Hepatic stellate cell (primary cell): ENCODE data around the gene SCAP.

Experiments
- DNase-seq: peaks from one replicate; pipeline ENCODE4 v3.0.0; 2011; ENCODE audit warnings: low spot score

SCAP gene

DNA sequence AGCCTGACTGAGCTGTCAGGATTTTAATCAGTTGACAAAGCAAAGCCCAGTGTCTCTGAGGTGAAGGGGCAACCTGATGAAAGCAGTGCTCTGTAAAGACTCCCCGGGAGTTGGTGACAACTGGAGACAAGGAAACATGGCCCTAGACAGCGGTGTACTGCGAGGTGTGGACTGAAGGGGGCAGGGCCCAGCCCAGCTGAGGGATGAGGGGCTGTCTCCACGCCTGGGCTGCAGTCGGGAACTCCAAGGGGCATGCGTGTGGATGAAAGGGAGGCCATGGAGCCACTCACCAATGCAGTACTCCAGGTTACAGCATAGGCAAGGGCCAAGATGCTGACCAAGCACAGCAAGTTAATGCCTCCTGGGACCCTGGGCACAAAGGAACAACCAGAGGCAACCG, 45.1 kb downstream of the SCAP start:
- DNase-seq: no peak

DNA sequence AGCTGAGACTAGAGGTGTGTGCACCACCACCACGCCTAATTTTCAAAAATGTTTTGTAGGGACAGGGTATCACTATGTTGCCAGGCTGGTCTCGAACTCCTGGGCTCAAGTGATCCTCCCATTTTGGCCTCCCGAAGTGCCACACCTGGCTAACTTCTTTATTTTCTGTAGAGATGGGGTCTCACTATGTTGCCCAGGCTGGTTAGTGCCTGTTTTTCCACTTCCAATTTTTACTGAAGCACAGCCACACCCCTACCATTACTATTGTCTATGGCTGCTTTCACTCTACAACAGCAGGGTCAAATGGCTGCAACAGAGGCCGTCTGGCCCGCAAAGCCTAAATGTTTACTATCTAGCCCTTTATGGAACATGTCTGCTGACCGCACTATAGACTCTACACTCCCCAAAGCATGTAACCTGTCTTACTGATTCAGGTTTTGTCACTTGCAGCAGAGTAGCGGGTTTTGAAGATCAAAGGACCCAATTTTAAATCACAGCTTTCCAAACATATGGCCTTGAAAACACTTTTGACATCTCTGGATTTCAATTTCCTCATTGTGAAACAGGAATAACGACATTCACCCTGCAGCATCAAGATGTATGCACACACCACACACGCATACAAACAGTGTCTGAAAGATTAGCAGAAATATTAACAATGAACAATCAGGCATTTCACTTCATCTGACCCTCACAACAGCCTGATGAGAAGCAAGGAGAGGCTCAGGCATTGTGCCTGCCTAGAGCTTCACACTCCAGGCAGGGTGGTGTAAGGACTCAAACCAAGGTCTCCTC, 46.1 kb downstream of the SCAP start:
- DNase-seq: no peak

DNA sequence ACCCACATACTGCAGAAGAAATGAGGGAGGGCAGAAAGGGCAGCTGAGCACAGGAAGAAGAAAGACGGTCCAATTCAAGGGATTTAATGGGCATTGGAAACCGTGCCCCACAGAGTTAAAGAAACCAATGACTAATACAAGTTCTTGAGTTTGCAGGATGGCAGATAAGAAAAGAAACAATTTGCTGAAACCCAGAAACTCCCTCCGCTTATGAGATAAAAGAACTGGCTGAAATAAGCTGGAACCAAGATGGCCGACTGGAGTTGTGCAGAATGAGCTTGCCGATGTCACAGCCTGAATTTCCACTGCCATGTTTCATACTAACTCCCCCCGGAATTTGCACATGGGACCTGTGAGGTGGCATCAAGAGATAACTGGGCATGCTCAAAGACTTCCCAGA, 47.1 kb downstream of the SCAP start:
- DNase-seq: no peak

DNA sequence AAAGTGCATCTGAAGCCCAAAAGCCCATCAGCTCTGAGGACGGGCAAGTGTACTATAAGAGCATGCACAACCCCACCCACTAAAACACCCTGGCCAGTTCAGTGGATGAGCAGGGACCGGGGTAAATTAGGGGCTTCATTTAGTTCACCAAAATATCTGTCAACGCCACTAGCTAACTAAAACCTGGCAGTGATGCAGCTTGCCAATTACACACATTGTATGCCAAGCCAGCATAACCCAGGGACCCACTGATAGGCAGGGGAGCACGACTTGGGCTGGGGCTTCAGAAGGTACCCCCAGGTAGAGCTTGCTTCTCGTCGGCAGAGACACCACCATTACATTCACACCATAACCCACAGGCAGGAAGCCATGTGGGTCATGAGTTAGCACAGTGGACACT, 47.9 kb downstream of the SCAP start:
- DNase-seq: no peak

DNA sequence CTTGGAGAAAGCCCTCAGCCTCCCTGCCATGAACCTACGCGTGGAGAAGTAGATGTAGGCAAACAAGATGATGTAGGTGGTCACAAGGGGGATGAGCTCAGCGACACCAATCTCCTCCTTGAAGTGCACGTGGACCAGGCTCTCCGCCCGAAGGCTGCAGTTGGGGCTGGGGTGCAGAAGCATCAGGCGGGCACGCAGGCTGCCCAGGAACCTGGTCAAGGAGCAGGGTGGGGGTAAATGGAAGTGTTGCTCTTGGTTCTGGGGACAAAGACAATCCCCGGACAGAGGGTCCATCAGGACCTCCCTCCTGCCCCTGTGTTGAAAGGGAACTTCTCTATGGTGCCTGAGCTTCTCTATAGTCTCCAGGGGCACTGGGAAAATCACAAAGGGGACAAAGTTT, 49.8 kb downstream of the SCAP start:
- DNase-seq: peak; percentile 2

- no peak for DNase-seq
Observed at GRCh38 chr3:47425383-47425778, 50.4 kb downstream of the SCAP start.

GRCh38 chr3:47424434-47425382, 51.0 kb downstream of the SCAP start:
- DNase-seq: peak; percentile 6

DNA sequence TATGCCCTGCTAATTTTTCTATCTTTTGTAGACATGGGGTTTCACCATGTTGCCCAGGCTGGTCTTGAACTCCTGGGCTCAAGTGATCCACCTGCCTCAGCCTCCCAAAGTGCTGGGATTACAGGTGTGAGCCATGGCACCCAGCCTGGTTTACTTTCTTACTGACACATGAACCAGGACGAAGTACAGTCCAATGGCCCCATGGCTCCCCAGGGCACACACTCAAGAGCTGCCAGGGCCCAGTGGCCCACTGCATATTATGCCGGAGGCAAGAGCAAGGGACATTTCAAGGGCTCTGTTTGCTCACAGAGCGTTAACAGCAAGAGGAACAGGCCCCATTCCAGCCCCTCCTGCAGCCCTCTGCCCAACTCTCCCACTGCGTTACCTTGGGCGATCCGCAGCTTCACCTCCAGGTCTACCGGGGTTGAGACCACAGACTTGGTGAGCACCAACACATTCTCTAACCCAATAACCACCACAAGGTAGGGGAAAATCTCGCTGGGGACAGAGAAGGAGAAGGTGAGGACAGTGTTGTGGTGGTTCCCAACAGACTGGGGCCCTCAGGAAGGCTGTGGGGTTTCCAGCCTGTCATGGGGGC, 52.1 kb downstream of the SCAP start:
- DNase-seq: peak; percentile 2

DNA sequence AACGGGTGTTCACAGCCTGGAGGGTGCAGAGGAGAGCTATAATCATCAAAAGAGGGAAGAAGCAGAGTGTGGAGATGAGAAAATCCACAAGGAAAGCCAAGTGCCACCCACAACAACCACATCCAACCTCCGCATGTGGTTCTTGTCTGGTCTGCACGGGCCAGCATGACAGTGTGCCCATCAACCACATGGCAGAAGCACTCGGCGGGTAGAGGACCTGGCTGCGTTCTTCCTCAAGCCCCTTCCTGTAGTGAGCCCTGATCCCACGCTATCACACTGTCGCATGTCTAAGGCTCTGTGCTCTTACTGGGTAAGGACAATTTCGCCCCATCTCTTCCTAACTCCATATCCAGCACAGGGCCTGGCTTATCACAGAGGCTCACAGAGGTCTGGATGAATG, 53.0 kb downstream of the SCAP start:
- DNase-seq: no peak

GRCh38 chr3:47421741-47422649, 53.7 kb downstream of the SCAP start:
- DNase-seq: peak; percentile 46

- peak; percentile 95 for DNase-seq
Observed at GRCh38 chr3:47420511-47421484, 54.9 kb downstream of the SCAP start.

- DNase-seq: peak; percentile 8
Observed at GRCh38 chr3:47420044-47420430, 55.7 kb downstream of the SCAP start.

DNA sequence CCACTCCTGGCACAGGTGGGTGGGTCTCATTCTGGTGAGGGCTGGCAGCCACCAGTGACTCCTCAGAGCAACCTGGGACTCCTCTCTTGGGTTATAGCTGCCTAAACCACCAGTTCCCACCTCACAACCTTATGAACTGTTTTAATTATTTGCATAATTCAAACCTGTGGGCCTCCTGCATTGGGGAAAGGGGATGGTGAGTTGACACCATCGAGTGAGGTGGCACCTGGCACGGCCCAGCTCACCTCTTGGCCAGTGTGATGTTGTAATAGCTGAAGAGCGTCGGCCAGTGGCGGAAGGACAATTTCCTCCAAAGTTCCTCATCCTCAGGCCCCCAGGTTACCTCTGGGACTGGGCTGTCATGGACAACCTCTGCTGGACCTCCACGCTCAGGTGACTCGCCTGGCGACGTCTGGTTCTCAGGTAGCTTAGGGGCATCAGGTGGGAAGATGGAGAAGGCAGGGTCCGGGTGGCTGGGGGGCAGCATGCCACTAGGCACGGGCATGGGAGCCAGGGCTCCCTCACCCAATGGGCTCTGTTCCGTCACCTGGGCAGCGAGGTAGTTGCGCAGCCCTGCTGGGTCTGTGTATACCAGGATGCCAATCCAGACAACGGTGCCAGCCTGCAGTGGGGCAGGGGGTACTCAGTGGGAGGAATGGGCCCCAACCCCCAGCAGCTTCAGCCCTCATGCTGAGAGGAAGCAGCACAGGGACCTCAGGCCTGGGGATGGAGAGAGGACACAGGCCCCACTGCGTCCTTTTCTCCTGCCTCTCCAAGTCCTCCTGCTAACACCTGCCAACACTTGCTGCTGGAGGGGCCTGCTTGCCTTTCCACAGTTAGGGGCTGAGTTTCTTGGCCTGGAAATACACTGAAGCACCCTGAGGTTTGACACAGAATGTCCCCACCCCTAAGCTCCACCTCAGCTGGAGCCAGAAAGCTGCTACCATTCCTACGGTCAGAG, 56.4 kb downstream of the SCAP start:
- DNase-seq: no peak

DNA sequence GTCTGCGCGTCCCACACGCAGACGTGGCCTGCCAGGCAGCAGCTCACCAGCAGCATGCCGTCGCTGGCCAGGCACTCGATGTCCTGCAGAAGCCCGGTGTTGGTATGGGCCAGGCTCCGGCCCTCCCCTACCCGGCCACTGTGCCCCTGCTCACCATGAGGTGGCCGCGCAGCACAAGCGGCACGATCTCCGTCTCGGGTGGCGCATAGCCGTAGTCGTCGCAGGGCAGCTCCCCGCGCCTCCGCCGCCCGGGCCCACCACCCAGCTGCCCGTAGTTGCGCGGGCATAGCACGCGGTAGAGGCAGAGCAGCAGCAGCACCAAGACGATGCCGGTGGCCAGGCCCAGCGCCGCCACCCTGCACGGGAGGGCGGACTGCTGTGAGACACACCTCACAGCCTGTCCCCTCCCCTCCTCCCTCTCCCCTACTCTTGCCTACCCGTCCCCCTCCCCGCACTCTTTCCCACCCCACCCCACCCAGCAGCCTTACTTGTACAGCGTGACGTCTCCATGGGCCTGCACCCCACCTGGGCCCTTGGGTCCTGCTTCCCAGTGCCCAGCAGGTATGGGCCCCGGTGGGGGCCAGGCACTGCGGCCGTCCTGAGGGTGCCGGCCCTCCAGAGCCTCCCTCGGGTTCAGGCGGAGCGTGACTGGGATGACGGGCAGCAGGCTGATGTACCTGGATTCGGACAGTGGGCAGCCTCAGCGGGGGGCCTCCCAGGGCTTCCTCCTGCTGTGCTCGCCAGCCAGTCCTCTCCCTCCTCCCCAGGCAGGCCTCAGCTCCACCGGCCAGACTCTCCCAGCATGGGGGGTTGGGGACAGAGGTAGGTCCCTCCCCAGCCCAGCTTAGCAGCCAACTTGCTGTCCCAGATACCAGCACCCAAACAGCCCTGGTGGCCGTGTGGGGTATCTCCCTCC, 57.3 kb downstream of the SCAP start:
- DNase-seq: peak; percentile 45

- DNase-seq: peak; percentile 15
Observed at GRCh38 chr3:47416041-47416440, 59.7 kb downstream of the SCAP start.

GRCh38 chr3:47414666-47415587, 60.8 kb downstream of the SCAP start:
- DNase-seq: peak; percentile 7

DNA sequence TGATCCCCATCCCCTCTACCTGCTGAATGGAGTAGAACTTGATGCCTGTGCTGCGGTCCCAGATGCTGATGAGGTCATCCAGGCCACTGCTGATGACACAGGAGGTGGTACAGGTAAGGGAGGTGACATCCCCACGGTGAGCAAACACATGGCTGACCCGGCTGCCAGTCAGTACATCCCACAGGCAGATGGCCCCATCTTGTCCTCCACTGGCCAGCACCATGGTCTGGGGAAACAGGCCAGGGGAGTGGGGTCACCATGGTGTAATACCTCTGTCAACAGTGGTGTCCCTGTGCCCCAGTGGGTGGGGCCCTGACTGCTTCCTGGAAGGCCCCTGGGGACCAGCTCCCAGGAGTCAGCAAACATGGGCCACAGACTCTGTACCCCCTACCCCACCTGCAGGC, 61.6 kb downstream of the SCAP start:
- peak; percentile 14 for DNase-seq
